Measurements from ENCODE around the gene MUC20.
"Not testable (repeated sequence)": the region's sequence is repeated elsewhere in the genome, so short reads cannot be mapped to it uniquely, and the experiment has no call there.

The MUC20 gene

DNA sequence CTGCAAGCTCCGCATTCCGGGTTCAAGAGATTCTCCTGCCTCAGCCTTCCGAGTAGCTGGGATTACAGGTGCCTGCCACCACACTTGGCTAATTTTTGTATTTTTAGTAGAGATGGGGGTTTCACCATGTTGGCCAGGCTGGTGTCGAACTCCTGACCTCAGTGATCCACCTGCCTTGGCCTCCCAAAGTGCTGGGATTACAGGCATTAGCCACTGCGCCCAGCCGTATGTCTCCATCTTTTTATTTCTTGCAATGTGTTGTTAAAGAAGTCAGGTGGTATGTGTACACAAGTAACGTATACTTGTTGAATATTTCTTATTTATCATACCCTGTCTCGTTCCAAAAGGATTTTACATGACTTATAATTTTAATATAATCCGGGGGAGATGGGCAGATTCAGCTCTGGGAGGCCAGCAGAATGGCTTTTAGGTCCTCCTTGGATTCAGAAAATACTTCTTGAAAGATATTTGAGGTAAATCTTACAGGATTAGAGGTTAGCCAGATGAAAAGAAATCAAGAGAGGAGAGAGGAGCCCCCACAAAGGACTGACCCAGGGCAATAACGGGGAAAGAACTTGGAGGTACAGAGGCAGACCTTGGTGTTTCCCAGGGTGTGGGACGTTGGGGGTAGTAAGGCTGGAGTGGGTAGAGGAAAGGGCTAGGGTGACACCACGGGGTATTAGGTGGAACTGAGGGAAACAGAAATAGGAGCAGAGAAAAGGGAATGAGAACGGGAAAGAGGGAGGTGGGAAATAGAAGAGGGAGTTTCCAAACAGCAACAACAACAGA is 27.2 kb upstream of the MUC20 start:
- DNase-seq (ENCODE audit: low spot score): no peak

DNA sequence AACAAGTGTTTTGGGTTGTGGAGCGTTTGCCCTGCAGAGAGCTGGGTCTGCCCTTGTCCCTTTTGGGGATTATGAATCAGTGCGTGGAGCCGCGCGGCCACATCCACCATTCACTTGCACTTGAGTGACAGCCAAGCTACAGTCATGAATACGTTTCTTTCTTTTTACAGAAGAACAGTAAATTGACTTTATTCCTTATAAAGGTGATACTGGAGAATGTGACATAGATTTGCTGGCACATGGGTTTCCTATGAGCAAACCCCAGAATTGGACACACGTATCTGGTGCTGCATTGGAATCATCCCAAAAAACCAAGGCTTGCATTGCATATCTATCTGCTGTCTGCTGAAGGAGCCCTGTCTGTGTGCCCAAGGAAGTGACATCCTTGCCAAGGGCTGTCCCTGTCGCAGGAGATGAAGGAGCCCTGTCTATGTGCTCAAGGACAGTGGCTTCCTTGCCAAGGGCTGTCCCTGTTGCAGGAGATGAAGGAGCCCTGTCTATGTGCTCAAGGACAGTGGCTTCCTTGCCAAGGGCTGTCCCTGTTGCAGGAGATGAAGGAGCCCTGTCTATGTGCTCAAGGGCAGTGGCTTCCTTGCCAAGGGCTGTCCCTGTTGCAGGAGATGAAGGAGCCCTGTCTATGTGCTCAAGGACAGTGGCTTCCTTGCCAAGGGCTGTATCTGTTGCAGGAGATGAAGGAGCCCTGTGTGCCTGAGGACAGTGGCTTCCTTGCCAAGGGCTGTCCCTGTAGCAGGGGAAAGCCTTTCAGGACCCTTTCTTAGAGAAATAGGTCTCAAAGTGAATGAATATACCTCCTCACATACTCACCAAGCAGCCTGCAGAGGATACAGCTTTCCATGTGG is 26.3 kb upstream of the MUC20 start:
- not testable (repeated sequence) for DNase-seq (ENCODE audit: low spot score)

DNA sequence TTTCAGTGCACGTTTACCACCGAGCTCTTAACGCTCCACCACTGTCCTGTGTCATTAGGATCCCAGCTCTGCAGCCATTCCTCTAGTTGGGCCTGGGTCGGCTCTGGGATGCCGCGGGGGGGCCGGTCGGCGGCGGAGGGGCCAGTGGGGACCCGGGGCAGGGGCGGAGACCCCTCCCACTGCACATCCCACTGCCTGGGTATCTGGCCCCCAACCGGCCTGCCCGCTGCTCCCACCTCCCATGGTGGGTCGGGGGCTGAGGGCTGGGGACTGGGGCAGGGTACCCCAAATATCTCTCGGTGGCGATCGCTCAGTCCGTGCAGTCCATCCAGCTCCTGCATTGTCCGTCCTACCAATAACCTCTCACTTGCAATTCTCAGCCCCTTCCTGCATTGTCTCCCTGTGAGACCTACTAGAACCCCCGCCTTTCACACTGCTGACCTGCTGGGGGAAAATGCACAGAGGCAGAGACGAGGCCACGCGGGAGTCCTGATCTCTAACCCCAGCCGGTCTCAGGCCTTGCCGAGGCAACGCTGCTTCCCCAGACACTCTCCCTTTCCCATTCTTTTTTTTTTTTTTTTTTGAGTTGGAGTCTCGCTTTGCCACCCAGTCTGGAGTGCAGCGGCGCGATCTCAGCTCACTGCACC is 24.0 kb upstream of the MUC20 start:
- no peak for DNase-seq (ENCODE audit: low spot score)

DNA sequence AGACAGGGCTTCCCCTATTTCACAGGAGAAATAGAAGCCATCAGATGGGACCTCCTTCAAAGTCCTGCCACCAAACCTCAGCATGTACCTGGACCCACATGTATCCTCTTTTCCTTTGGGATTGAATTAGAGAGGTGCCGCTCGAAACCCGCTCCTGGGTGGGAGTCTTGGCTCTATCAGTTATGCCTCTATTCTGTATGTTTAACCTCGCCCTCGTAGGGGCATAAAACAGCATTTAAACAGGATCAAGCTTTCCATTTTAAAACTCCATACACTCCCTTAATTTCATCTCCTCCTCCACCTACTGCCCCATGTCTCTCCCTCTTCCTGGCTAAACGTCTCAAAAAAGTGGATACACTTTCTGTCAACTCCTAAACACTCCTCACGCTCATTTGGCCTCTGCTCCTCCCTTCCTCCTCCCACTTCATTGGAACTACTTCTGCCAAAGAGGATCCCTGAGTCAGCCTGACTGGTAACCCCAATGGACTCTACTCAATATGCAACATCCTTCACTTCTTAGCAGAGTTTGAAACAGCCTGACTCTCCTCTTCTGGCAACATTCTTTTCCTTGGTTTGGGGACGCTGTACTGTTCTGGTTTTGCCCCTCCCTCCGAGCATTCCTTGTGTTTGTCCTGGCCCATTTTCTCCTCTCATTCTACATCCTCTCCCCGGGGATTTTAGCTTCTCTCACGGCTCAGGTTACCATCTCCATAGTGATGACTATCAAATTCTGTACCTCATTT is 23.0 kb upstream of the MUC20 start:
- DNase-seq (ENCODE audit: low spot score): no peak

GRCh38 chr3:195698325-195698646 is 22.5 kb upstream of the MUC20 start:
- DNase-seq (ENCODE audit: low spot score): no peak

- DNase-seq (ENCODE audit: low spot score): no peak
Measured at GRCh38 chr3:195698647-195699387, 22.0 kb upstream of the MUC20 start.

- DNase-seq (ENCODE audit: low spot score): no peak
Measured at GRCh38 chr3:195699388-195699771, 21.4 kb upstream of the MUC20 start.

DNA sequence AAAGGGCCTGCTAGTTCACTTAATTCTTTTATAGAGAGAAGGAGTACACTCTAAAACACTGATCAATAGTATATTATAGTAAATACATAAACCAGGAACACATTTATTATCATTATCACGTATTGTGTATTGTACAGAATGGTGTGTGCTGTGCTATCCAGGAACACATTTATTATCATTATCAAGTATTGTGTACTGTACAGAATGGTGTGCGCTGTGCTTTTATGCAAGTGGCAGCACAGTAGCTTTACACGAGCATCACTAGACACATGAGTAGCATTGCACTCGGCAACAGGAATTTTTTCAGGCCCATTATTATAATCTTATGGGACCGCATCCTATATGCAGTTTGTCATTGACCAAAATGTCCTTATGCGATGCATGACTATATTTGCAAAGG is 20.9 kb upstream of the MUC20 start:
- DNase-seq (ENCODE audit: low spot score): no peak

- no peak for DNase-seq (ENCODE audit: low spot score)
Measured at GRCh38 chr3:195700319-195700718, 20.5 kb upstream of the MUC20 start.

GRCh38 chr3:195701042-195701915 is 19.5 kb upstream of the MUC20 start:
- no peak for DNase-seq (ENCODE audit: low spot score)

GRCh38 chr3:195703776-195704175 is 17.0 kb upstream of the MUC20 start:
- DNase-seq (ENCODE audit: low spot score): no peak

GRCh38 chr3:195704433-195704999 is 16.3 kb upstream of the MUC20 start:
- DNase-seq (ENCODE audit: low spot score): no peak

DNA sequence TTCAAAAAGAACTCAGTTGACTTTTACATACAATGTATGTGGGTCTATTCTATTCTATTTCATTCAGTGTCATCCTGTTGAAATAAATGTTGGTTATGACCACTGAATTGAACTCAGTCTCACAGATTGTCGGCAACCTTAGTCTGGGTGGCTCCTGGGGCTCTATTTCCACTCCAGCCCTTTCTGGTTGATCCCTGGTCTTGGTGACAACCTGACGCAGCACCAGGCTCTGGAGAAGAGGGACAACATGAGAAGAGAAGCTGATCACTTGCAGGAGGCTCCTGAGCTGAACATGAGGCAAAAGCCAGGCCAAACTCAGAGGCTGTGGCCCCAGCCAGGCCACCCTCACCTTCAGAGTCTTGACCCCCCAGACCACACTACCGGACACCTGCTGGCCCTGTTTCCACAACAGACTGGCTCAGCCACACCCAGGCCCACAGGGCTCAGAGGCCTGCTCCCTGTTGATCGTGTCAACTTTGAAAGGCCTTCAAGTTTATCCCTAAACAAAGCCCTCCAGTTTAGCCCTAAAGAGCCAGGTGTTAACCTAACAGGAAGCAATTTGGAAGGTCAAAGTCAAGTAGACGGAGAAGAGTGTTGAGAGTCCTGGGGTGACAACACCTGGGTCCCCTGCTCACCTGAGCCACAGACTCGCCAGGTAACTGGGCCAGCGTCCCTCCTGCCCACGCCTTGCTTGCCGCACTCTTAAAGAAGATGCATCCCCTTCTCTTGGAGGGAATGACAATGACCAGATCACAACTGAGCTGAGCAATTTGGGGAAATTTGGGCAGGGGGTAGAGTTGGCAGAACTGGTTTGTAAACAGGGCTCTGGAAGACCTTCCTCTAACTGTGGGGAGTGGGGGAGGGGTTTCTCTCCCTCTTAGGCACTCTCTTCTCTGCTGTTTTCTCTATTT is 15.4 kb upstream of the MUC20 start:
- DNase-seq (ENCODE audit: low spot score): no peak

DNA sequence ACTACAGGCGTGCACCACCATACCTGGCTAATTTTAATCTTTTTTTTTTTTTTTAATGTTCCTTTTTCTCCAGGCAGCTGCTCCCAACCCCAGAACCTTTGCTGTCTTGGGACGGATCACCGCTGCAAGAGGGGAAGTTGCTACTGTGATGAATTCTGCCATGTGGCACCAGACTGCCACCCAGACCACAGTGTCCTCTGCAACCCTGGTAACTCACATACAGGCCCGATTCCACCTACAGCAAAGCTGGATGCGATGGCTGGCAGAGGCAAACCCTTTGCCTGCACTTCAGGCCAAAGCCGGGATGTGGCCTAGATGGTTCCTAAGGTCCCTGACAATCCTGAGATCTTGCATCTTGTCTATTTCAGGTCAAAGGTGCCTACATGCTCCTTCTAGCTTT is 12.7 kb upstream of the MUC20 start:
- no peak for DNase-seq (ENCODE audit: low spot score)

DNA sequence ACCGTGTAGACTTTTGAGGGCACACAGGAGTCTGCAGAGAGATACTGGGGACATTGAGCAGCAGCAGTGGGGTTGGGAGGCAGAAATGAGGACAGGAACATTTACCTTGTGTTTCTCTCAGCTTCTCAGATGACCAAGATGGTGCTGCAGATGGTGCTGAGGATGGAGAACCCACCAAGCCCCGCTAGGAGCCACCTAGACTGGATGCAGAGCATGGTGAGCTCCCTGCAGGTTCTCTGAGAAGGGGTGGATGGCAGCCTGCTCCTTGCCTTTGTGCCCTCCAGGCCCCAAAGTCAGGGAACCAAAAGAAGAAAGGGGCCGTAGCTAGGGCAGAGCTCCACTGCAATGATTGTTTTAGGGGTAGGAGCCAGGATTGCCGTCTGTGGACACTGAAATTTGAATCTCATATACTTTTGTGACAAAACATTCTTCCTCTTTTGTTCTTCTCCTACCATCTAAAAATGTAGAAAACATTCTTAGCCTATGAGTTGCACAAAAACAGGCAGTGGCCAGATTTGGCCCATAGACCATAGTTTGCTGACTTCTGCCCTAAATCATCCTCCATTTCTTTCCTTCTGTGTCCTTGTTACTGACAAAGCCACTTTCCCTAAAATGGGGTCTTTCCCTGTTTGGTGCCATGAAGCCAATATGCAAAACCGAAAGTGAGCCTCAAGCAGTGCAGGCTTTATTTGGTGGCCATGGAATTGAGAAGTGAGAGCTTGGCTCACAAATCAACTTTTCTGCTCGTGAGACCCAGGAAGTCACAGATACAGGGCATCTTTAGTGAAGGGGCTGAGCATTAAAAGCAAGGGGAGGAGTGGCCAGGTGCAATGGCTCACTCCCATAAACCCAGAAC is 11.9 kb upstream of the MUC20 start:
- no peak for DNase-seq (ENCODE audit: low spot score)

DNA sequence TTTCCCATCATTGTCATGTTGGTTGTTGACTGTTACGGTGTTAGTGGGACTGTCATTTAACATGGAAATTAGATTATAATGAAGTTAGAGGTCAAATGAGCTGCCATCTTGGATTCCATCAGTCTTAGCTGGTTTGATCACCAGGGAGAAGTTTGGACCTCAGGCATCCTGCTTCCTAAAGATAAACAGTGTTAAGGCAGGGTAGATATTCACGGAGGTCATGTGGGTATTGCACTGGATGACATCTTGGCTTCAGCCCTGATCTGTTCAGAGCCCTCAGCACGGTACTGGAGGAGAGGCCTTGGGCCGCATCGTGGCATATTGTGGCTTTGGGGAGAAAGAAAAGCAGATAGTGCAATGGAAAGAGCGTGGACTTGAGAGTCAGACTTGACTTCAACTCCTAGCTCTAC is 11.1 kb upstream of the MUC20 start:
- DNase-seq (ENCODE audit: low spot score): no peak

- not testable (repeated sequence) for DNase-seq (ENCODE audit: low spot score)
Measured at GRCh38 chr3:195710126-195710905, 10.5 kb upstream of the MUC20 start.

Measured in kidney capillary endothelial cell (primary cell).